Measurements from ENCODE around the gene MAGT1.

GRCh38 chrX:77894921-77895886 lies at the start of gene MAGT1:
- TF ChIP-seq BHLHE40 (IDR thresholded peaks at IDR 0.05; ENCODE audit: borderline replicate concordance) (no peak), TARDBP (IDR thresholded peaks at IDR 0.05) (no peak), ARNT (IDR thresholded peaks at IDR 0.05) (no peak), CTBP1 (IDR thresholded peaks at IDR 0.05; ENCODE audit: borderline replicate concordance) (no peak), FOXA1 (IDR thresholded peaks at IDR 0.05) (no peak)
